ENCODE data around the gene DARS2. TPM values are rescaled to one million over a fixed set of nuclear protein-coding genes. Genes with fewer than 3 reads are reported as not detected.
"Not testable (repeated sequence)": the region's sequence is repeated elsewhere in the genome, so short reads cannot be mapped to it uniquely, and the experiment has no call there.

DARS2 gene
- total and polyA plus RNA-seq, 11 donors: 5.5 to 25.1 (median 14.7) TPM

DNA sequence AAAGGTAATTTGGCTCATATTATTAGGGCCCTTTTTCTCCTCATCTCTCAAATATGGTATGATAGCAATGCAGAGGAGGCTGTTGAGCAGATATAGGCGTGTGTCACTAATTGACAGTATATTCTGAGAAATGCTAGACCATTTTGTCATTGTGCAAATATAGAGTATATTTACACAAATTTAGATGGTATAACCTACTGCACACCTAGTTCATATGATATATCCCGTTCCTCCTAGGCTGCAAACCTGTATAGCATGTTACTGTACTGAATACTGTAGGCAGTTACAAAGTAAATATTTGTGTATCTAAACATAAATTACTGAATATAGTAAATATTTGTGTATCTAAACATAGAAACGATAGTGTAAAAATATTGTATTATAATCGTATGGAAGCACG lies 52.3 kb downstream of the DARS2 start:
- intact Hi-C loops (cut with DNase I): loop anchor here in 2 of 10 donors (10.0 kb wide), 2 partner anchors 58 to 88 kb away; no protein-coding TSS in a partner anchor

DNA sequence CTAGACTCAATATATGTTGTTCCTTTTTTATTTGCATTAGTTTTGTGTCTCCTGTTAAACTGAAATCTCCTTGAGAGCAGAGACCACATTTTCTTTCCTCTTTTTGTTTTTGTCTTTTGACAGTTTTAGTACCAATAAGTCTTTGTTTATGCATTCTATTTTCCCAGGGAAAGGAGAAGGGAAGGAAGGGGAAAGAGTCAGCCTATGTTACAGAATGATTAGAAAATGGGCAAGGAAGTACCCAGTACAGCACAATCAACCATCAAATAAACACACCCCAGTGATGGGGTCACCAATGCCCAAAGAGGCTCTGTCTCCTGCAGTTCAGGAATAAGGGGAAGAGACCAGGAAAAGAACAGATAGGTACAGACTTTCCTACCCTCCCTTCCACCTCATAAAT lies 53.8 kb downstream of the DARS2 start:
- intact Hi-C loops (cut with DNase I): loop anchor here in 2 of 10 donors (10.0 kb wide), 2 partner anchors 57 to 87 kb away; no protein-coding TSS in a partner anchor
- no peaks in the 10 kb centered on the region for H3K9me3 ChIP-seq
- no peak for ATAC-seq
- H3K27me3 ChIP-seq: no peaks in the 10 kb centered on the region
- TF ChIP-seq, protein P1, sequence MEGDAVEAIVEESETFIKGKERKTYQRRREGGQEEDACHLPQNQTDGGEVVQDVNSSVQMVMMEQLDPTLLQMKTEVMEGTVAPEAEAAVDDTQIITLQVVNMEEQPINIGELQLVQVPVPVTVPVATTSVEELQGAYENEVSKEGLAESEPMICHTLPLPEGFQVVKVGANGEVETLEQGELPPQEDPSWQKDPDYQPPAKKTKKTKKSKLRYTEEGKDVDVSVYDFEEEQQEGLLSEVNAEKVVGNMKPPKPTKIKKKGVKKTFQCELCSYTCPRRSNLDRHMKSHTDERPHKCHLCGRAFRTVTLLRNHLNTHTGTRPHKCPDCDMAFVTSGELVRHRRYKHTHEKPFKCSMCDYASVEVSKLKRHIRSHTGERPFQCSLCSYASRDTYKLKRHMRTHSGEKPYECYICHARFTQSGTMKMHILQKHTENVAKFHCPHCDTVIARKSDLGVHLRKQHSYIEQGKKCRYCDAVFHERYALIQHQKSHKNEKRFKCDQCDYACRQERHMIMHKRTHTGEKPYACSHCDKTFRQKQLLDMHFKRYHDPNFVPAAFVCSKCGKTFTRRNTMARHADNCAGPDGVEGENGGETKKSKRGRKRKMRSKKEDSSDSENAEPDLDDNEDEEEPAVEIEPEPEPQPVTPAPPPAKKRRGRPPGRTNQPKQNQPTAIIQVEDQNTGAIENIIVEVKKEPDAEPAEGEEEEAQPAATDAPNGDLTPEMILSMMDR (IDR thresholded peaks at IDR 0.05): no peak
- TF ChIP-seq POLR2A (IDR thresholded peaks at IDR 0.05): no peak
- H3K36me3 ChIP-seq: peaks cover 0 to 72% (median 63%) of the 10 kb centered on the region in 9 donors
- H3K4me3 ChIP-seq: no peak overlapping the region
- no peak for DNase-seq
- H3K4me1 ChIP-seq: no peaks in the 10 kb centered on the region
- no peak overlapping the region for H3K27ac ChIP-seq

More for the DNA sequence above, 52.3 kb downstream of the DARS2 start:
- TF ChIP-seq POLR2A (IDR thresholded peaks at IDR 0.05): no peak
- TF ChIP-seq, protein P1 (IDR thresholded peaks at IDR 0.05): no peak
- Histone ChIP-seq H3K36me3 (peaks cover 0 to 82% (median 64%) of the 10 kb centered on the region in 9 donors), H3K9me3 (no peaks in the 10 kb centered on the region), H3K4me3 (no peak overlapping the region), H3K4me1 (peaks cover 0 to 5% (median 0%) of the 10 kb centered on the region in 12 donors), H3K27ac (no peak overlapping the region), H3K27me3 (no peaks in the 10 kb centered on the region)
- no peak for DNase-seq
- ATAC-seq: no peak
- 94 to 98% (median 95%) methylated on average over 5 of the region's 5 CpGs for WGBS, 4 donors

DNA sequence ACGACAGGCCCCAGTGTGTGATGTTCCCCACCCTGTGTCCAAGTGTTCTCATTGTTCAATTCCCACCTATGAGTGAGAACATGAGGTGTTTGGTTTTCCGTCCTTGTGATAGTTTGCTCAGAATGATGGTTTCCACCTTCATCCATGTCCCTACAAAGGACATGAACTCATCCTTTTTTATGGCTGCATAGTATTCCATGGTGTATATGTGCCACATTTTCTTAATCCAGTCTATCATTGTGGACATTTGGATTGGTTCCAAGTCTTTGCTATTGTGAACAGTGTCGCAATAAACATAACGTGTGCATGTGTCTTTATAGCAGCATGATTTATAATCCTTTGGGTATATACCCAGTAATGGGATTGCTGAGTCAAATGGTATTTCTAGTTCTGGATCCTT lies 56.6 kb downstream of the DARS2 start:
- H3K27ac ChIP-seq; intact Hi-C loops (cut with DNase I); H3K9me3 ChIP-seq; ATAC-seq; DNase-seq; H3K4me3 ChIP-seq; H3K4me1 ChIP-seq; H3K27me3 ChIP-seq: not testable (repeated sequence)
- 87 to 98% (median 91%) methylated on average over 4 of the region's 4 CpGs for WGBS, 4 donors
- H3K36me3 ChIP-seq: peaks cover 0 to 67% (median 47%) of the 10 kb centered on the region in 9 donors

DNA sequence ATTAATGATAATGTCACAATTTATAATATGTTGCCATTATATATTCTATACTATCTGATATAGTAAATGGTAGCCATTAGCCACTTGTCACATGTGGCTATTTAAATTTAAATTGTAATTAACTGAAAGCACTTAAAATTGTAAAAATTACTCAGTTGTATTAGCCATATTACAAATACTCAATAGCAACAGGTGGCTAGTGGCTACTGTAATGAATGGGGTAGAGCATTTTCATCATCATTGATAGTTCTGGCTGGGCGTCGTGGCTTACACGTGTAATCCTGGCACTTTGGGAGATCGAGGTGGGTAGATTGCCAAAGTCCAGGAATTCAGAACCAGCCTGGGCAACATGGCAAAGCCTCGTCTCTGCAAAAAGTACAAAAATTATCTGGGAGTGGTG lies 60.2 kb downstream of the DARS2 start:
- DNase-seq (no peak), ATAC-seq (no peak)
- H3K9me3 ChIP-seq: no peaks in the 10 kb centered on the region
- no peak for TF ChIP-seq POLR2A (IDR thresholded peaks at IDR 0.05)
- TF ChIP-seq, protein P1 (IDR thresholded peaks at IDR 0.05): no peak
- intact Hi-C loops (cut with DNase I): no loop called here
- H3K27me3 ChIP-seq: no peaks in the 10 kb centered on the region
- H3K27ac ChIP-seq: no peak overlapping the region
- WGBS, 4 donors: 94 to 96% (median 95%) methylated on average over 5 of the region's 5 CpGs
- no peak overlapping the region for H3K4me3 ChIP-seq
- peaks cover 0 to 7% (median 0%) of the 10 kb centered on the region in 12 donors for H3K4me1 ChIP-seq
- H3K36me3 ChIP-seq: peaks cover 2 to 59% (median 41%) of the 10 kb centered on the region in 9 donors
